ENCODE measurements around the gene CD300E.
"Not testable (repeated sequence)": the region's sequence is repeated elsewhere in the genome, so short reads cannot be mapped to it uniquely, and the experiment has no call there.

CD300E gene

GRCh38 chr17:74633326-74633725 lies 9.8 kb upstream of the CD300E start:
- no peak for DNase-seq

- DNase-seq: no peak
Observed at GRCh38 chr17:74632617-74633016, 9.1 kb upstream of the CD300E start.

DNA sequence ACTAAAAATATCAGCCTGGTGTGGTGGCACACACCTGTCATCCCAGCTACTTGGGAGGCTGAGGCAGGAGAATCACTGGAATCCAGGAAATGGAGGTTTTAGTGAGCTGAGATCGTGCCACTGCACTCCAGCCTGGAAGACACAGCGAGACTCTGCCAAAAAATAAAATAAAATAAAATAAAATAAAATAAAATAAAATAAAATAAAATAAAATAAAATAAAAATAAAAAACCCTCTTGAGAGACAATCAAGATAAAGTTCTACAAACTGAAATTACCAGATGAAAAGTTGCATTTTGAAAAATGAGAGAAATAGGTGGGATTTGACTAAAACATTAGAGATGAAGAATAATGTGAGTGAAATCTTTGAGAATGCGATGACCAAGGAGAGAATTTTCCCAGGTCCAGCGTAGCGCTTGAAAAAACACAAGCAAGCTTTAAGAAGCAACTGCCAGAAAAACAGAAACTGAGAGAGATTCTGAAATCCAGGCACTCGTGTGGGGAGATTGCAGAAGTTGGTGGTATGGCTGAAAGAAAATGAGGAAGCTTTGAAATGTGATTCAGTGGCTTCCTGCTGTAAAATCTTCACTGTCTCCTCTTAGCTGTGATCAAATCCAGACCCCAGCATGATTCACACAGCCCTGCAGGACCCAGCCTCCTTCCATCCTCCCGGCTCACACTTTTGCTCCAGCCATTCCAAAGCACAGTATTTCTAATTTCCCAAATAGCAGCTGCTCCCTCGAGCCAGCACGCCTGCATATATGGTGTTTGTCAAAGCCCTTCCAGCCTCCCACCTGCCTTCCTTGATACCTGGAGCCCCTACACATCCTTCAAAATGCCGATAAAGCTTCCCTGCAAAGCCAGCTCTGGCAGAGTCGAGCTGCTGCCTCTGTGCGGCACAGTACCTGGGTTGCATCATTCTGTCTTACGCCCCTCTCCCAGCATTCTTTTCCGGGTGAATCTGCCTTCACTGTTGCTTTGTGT lies 8.2 kb upstream of the CD300E start:
- peak; percentile 100 for DNase-seq

- not testable (repeated sequence) for DNase-seq
Observed at GRCh38 chr17:74630251-74630650, 6.7 kb upstream of the CD300E start.

GRCh38 chr17:74625661-74626060 lies 2.1 kb upstream of the CD300E start:
- DNase-seq: no peak

DNA sequence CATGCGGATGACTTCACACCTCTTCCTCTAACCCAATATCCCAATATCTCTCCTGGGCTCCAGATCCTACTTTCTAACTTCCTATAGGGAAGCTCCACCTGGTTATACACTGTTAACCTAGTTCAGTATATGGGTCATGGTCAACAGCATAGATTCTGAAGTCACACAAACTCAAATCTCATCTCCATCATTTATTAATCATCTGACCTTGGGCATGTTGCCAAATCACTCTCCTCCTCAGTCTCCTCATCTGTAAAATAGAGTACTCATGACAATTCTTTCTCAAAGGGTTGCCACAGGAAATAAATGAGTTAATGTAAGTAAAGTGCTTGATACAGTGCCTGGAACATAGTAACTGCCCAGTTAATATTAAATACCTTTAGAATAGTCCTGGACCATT lies 593 bp upstream of the CD300E start:
- DNase-seq: no peak

DNA sequence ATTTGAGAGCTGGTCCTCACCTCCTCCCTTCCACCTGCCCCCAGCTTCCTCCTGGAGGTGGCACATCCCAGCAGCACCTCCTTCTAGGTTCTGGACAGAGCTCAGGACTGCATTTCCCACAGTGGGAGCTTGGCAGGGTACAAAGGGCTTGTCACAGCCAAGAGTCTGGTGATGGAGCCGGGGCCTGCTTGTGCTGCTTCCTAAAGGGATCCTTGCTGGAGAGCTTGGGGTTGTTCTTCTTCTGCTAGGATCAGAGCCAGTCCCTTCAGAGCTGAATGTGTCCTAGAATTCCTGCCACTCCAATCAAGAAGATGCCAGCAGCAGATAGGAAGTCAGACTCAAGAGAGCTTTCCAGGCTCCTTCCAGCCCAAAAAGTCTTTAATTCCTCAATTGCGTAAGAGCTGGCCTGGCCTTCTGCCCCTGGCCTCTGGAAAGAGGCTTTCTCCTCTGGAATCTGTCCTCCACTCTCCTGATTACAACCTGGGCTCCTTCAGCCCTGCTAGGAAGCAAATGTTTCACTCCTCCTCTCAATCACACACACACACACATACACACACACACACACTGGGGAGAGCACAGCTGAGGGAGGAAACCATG lies 4.4 kb downstream of the CD300E start:
- no peak for DNase-seq

GRCh38 chr17:74618451-74618850 lies 5.1 kb downstream of the CD300E start:
- no peak for DNase-seq

DNA sequence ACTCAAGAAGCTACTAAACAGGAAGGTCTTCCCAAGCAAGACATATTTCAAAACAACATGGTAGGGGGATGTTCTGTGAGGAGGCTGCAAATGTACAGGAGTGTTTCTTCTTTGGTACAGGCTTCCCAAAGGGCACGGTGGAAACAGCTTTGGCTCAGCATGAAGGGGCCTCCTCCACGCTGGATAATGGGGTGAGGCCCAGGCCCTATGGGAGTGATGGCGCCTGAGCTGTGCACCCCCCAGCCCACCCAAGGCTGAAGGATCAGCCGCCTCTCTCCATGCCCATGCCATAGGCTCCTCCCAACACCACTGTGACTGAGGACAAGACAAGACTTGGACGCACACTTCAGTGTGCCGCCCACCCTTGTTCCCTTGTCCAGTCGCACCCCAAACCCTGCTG lies 6.8 kb downstream of the CD300E start:
- DNase-seq: no peak

DNA sequence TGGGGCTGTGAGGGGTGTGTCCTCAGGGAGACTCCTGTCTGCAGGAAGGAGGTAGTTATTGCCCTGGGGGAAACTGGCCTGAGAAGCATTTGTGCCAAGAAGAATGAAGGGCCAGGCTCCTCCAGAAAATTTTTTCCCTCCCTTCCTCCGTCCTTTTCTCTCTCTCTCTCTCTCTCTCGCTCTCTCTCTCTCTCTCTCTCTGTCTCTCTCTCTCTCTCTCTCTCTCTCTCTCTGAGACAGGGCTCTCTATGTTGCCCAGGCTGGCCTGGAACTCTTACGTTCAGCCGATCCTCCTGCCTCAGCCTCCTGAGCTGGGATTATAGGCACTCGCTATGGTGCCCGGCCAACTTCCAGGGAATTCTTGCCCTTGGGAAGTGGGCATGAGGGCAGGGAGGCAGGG lies 11.5 kb downstream of the CD300E start:
- no peak for DNase-seq

DNA sequence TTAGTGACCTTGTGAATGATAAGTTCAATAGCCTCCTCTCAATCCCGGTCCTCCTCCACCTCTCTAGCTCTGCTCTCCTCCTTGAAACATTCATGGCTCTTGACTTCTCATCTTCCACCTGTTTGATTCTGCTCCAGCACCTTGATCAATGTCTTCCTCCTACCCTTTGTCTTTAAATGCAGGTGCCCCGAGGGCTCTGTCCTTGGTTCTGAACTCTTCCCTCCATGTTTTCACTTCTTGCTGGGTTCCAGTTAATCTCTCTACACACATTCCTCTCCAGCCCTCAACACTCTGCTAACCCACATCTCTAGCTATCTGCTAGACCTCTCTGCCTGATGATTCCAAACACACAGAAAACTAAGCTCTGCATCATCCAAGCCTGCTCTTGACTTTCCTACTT lies 13.4 kb downstream of the CD300E start:
- DNase-seq: peak; percentile 26 to 63

DNA sequence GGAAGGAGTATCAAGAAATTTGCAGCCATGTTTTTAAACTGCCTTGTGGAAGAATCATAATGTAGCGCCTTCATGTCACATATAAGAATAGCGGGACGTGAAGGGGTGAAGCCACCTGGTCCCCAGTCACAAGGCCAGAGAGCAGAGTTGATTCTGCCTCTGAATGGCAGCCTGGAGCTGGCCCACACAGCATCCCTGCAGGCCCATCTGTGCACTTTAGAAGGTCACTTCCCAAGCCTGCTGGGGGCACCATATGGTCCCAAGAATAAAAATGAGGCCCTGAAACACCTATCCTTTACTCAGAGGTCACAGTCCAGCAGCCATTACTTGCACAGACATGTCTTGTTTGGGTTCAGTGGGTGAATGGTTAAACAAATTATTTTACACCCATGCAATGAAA lies 15.0 kb downstream of the CD300E start:
- no peak for DNase-seq

DNA sequence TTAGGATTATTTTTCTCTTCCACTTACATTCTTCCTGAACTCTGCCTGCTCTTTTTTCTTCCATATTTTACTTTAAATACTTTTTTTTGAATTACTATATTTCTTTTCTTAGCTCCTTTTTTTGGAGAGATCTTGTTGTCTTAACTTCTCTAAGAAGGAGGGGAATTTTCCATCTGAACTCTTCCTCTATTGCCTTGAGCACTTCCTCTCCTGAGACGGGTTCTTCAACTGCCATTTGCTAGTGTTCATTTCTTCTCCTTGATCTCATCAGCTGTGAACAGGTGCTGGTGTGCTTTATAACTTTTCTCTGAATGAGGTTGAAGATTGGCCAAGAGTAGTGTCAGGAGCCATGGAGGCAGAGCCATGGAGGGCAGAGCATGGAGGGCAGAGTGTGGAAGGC lies 16.3 kb downstream of the CD300E start:
- DNase-seq: peak in 1 of 2 experiments; percentile 54

DNA sequence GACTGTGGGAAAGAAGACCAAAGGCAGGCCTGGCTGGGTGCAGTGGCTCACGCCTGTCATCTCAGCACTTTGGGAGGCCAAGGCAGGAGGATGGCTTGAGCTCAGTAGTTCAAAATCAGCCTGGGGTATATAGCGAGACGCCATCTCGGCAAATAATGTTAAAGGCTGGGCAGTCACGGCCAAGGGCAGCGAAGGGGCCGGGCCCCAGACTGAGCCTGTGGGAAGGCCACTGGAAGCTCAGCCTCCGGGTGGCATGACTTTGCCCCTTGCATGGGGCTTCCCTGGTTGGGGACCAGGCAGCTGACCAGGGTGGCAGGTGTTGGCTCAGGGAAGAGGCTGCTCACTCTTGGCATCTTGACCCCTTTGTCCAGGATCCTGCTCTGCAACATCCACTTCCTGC lies 17.5 kb downstream of the CD300E start:
- DNase-seq: no peak

DNA sequence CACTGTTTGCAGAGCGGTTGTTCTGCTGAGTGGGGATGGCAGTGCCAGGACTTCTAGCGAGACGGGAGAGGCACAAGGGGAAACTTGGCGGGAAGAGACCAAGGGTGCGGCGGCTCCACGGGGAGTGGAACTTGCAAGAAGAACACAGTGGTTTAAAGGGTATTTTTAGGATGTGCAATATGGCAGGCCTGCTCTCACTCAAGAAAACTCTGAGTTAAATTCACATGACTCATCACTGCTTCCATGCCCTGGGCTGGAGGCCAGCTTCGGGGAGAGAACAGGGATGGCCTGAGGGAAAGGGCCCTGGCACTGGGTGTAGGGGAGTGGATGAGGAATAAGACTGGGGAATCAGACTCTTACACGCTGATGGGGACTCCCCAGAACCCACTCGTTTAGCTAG lies 18.2 kb downstream of the CD300E start:
- peak in 1 of 2 experiments; percentile 18 for DNase-seq

DNA sequence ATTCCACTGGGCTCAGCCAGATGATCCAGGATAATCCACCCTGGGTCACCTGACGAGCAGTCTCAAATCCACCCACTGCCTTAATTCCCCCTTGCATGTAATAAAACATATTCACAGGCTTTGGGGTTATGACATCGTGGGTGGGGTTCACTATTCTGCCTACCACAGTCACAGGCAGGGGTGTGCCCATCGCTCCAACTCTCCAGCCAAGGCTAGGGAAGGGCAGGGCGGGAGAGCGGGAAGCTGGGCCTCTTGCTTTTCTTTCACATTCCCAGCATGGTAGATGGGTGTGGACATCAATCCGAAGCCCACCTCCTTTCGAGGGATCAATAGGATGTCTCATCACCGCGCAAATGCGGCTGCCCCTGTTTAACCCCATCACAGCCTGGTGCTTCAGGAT lies 18.8 kb downstream of the CD300E start:
- DNase-seq: no peak

- peak in 1 of 2 experiments; percentile 19 for DNase-seq
Observed at GRCh38 chr17:74604200-74604599, 19.3 kb downstream of the CD300E start.

- DNase-seq: no peak
Observed at GRCh38 chr17:74603746-74604145, 19.8 kb downstream of the CD300E start.

DNA sequence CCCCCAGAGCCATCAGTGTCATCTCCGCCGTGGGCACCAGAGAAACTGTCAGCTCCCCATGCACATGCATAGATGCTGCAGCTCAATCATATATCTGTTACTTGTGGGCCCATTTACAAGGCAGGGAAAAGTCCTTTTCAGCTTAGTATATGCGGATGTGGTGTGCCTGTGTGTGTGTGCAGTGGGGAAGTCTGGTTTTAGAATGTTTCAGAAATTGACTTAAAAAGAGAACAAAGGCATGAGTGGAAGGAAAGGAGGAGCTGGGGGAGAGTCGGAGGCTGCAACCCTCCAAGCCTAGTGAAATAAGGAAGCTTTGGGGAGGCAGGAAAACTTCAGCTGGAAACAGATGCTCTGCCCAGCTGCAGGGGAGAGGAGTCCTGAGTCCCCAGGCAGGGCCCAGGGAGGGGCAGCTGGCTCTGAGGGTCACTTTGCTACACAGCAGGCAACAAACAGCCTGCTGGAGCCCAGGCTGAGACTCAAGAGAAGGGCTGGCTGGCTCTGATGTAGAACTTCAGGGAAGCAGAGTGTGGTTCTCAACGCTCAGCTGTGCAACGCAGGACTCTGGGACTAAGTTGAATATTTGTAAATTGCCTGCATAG lies 20.4 kb downstream of the CD300E start:
- peak; percentile 97 to 98 for DNase-seq

DNA sequence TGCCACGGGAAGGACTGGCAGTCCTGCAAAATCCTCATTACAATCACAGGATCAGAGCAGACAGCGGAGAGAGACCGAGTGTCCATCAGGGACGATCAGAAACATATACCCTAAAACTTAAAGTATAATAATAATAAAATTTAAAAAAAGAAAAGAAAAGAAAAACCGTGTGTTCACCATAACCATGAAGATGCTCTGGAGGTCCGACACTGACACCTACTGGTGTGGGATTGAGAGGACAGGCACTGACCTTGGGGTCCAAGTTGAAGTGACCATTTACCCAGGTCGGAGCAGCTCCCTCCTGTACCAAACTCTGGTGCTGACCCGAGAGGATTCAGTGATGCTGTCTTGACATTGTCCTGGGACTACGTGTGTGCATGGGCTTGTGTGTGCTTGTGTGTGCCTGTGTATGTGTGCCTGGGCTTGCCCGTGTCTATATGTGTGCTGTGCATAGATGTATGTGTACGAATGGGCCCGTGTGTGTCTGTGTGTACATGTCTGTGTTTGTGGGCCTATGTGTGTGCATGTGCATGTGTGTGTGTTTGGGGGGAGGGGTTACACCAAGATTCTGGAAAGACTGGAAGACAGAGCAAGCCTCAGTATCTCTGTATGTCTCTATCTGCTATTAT lies 21.5 kb downstream of the CD300E start:
- peak; percentile 53 to 64 for DNase-seq

GRCh38 chr17:74599448-74599939 lies 24.0 kb downstream of the CD300E start:
- DNase-seq: peak; percentile 80 to 82

- DNase-seq: peak; percentile 87 to 88
Observed at GRCh38 chr17:74599023-74599399, 24.5 kb downstream of the CD300E start.

- DNase-seq: no peak
Observed at GRCh38 chr17:74598346-74599022, 25.1 kb downstream of the CD300E start.

Measured in Kasumi-1 (cell line).